CD4-positive, alpha-beta T cell treated with Interleukin-2 at 100 ng/mL for 4 hours (primary cell): ENCODE measurements around the gene STPG3.

Source experiments
- DNase-seq: peaks from one replicate; pipeline ENCODE4 v3.0.0-alpha.2; 2020; ENCODE audit warnings: low spot score

STPG3 gene

GRCh38 chr9:137280474-137281344 is 29.6 kb downstream of the STPG3 start:
- no peak for DNase-seq

DNA sequence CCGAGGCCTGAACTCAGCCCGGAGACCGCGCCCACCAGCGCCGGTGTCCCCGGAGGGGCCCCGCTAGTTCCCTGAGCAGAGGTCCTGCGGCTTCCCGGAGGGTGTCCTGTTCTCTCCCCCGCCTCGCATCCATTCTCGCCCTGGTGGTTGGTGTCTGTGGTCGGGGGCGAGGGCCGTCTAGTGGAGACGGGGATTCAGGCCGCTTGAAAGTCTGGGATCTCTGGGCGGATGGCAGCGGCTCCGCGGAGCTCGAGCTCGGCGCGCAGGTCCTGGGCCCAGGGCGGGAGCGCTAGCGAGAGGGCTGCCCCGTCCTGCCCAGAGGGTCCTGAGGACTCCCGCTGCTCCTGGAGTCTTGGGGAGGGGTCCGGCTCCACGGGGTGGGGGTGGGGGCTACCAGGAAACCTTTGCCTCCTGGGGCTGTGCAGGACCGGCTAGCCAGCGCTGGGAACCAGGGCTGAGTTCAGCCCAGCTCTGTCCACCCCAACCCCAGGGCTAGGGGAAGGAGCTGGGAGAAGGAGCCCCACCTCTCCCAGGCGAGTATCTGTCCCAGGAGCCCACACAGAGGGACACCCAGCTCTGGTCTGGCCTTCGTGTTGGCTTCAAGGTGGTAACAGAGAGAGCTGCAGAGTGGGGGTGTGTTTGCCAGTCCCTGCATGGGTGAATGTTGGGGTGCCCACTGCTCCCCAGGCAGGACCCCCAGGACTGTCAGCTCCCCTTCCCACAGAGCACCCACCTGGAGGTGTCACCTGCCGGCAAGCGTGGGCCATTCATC is 30.4 kb downstream of the STPG3 start:
- no peak for DNase-seq

GRCh38 chr9:137286975-137287383 is 35.9 kb downstream of the STPG3 start:
- DNase-seq, result no peak

- no peak for DNase-seq
Measured at GRCh38 chr9:137293094-137293481, 42.0 kb downstream of the STPG3 start.

- DNase-seq, result no peak
Measured at GRCh38 chr9:137293482-137294090, 42.5 kb downstream of the STPG3 start.

DNA sequence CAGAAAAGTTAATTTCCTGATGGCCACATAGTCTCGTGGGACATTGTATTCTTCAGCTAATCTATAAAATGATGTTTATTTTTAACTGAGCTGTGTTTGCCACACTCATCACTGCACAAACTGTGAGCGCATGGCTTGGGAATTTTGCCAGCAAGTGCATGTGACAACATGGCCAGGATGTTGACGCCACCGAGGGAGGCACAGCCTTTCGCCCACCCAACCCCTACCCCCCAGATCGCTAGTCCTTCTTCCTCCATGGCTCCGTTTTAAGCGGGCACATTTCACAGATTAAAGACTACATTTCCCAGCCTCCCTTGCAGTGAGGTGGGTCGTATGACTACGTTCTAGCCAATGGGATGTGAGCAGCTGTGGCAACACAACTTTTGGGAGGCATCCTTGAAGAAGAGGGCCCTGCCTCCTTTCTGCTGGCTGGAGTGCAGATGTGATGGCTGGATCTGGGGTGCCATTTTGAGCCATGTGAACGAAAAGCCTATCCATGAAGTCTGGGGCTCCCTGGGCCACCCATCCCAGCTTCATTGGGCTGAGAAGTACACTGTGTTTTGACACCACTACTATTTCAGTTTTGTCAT is 43.1 kb downstream of the STPG3 start:
- peak; percentile 17 for DNase-seq

GRCh38 chr9:137294681-137295237 is 43.7 kb downstream of the STPG3 start:
- DNase-seq, result no peak

- peak; percentile 26 for DNase-seq
Measured at GRCh38 chr9:137295238-137295811, 44.2 kb downstream of the STPG3 start.

GRCh38 chr9:137295849-137296669 is 45.0 kb downstream of the STPG3 start:
- no peak for DNase-seq

- no peak for DNase-seq
Measured at GRCh38 chr9:137296670-137297664, 45.9 kb downstream of the STPG3 start.

DNA sequence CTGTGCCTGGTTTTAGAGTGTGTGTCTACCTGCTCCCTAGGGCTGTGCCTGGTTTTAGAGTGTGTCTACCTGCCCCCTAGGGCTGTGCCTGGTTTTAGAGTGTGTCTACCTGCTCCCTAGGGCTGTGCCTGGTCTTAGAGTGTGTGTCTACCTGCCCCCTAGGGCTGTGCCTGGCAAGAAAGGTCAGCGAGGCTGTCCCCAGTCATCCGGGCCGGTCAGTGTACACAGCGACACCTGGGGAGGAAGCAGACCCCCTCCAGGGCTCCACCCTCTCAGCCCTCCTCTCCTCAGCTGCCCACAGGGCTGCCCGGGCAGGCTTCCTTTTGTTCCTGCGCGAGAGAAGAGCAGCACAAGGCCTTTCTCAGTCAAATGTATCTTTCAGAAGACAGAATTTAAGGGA is 46.9 kb downstream of the STPG3 start:
- no peak for DNase-seq

DNA sequence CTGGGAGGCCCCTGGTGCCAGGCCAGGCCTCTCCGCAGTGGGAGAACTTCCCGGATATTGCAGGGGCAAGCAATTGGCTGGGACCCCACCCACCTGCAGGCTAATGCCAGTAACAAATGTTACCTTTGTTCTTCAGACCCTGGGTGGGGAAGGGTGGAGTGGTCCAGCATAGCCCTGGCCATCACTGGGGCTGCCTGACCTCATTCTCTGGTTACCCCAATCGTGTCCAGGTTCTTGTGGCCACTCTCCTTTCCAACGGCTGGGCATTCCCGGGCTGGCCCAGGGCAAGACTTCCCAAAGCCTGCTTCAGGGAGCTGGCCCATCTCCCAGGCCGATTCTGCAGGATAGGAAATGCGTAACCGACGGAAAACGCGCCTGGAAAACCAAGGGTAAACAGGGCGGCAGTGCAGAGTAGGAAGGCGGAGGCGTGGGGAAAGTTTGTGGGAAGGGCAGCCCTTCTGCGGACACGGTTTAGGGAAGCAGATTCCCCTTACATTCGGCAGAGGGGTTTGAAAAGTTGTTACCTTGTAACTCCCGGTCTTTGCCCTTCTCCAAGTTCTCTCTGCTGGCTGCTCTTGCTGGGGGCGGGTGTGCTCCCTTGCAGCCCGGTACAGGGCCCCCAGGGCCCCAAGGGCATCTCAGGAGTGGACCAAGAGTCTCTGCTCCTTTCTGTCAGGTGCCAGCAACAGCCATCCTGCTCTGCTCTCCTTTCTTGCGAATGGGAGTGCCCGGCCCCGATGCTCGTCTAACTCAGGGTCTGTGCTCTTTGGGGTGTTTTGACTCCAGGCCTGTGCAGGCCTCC is 47.5 kb downstream of the STPG3 start:
- no peak for DNase-seq

DNA sequence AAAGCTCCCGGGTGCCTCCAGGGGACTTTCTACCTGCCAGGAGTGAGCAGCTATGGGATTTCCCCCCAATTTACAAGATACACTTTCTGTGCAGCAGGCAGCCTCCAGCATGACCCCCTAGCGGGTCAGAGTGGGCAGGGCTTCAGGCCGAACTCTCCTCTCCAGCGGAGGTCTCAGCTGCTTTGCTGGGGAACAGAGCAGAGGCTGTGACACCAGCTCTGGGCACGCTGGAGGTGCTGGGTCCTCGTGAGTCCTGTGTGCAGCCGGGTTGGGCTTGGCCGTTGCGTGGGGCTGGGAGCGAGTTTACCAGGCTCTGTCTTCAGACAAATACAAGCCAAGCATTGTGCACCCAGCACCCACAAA is 48.1 kb downstream of the STPG3 start:
- no peak for DNase-seq

- DNase-seq, result no peak
Measured at GRCh38 chr9:137299938-137300337, 48.9 kb downstream of the STPG3 start.

- DNase-seq, result no peak
Measured at GRCh38 chr9:137300567-137301080, 49.5 kb downstream of the STPG3 start.

DNA sequence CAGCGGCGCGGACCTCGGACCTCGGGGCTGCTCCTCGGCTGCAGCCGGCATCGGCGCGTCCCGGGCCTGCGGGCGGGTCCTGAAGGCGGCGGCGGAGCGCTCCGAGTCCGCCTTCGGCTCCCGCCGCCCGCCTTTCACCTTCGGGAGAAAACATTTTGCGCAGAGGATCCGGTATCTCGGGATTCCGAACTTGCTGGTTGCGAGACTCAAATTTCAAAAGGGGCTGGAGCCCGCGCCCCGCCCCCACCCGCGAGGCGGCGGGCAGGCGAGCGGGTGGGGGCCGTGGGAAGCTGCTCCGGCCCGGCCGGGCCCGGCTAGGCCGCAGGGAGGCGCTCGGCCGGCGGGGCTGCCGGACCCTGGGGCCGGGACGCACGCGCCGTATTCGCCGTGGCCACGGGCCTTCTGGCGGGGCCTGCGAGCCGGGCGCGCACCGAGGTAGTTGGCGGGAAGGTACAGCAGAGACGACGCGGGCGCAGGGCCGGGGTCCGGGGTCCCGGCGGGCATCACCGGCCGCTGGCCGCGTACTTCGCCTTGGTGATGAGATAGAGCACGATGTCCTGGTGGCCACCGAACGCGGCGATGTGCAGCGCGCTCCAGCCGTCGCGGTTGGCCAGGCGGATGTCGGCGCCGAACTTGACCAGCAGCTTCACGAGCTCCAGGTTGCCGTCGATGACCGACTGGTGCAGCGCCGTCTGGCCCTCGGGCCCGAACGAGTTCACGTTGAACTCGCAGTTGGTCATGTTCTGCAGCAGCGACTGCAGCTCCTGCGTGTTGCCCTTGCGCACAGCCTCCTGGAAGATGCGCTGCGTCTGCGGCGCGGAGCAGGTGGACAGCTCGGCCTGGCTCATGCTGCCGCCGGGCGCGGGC is 50.2 kb downstream of the STPG3 start:
- DNase-seq, result no peak

DNA sequence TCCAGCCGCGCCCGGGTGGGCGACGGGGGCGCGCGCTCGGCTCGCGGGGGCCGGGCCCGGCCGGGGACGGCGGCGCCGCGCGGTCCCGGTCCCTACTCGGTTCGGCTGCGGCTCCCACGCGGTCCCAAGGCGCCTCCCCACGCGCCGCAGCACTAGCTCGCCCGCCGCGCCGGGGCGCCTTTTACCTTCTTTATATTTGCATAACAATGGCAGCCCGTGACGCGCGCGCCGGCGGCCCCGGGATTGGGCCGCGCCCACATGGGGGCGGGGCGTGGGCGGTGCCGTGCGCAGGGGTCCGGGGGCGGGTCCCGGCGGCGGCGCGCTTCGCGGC is 51.0 kb downstream of the STPG3 start, which contains the start of gene NRARP:
Gene NRARP (minus strand): TSS at position 154 of the 331 bp plus-strand sequence. CDS start 343 bp downstream, outside the sequence.
- peak; percentile 91 for DNase-seq
